Measurements from ENCODE around the gene UBE2J1.
"Not testable (repeated sequence)": the region's sequence is repeated elsewhere in the genome, so short reads cannot be mapped to it uniquely, and the experiment has no call there.

Gene UBE2J1

GRCh38 chr6:89295981-89296380, 56.5 kb downstream of the UBE2J1 start:
- DNase-seq (ENCODE audit: low read depth): no peak
- TF ChIP-seq, protein P1, sequence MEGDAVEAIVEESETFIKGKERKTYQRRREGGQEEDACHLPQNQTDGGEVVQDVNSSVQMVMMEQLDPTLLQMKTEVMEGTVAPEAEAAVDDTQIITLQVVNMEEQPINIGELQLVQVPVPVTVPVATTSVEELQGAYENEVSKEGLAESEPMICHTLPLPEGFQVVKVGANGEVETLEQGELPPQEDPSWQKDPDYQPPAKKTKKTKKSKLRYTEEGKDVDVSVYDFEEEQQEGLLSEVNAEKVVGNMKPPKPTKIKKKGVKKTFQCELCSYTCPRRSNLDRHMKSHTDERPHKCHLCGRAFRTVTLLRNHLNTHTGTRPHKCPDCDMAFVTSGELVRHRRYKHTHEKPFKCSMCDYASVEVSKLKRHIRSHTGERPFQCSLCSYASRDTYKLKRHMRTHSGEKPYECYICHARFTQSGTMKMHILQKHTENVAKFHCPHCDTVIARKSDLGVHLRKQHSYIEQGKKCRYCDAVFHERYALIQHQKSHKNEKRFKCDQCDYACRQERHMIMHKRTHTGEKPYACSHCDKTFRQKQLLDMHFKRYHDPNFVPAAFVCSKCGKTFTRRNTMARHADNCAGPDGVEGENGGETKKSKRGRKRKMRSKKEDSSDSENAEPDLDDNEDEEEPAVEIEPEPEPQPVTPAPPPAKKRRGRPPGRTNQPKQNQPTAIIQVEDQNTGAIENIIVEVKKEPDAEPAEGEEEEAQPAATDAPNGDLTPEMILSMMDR (IDR thresholded peaks at IDR 0.05; ENCODE audit: control insufficient read depth, insufficient read depth, low read depth, low read length, missing control alignments): no peak
- no peak overlapping the region for H3K4me3 ChIP-seq (ENCODE audit: control insufficient read depth, low read depth, low read length)

GRCh38 chr6:89295116-89295515, 57.4 kb downstream of the UBE2J1 start:
- not testable (repeated sequence) for DNase-seq (ENCODE audit: low read depth); H3K4me3 ChIP-seq (ENCODE audit: control insufficient read depth, low read depth, low read length)

GRCh38 chr6:89291256-89291819, 61.2 kb downstream of the UBE2J1 start:
- no peak overlapping the region for H3K4me3 ChIP-seq (ENCODE audit: control insufficient read depth, low read depth, low read length)
- DNase-seq (ENCODE audit: low read depth): no peak
- TF ChIP-seq, protein P1 (IDR thresholded peaks at IDR 0.05; ENCODE audit: control insufficient read depth, insufficient read depth, low read depth, low read length, missing control alignments): no peak

DNA sequence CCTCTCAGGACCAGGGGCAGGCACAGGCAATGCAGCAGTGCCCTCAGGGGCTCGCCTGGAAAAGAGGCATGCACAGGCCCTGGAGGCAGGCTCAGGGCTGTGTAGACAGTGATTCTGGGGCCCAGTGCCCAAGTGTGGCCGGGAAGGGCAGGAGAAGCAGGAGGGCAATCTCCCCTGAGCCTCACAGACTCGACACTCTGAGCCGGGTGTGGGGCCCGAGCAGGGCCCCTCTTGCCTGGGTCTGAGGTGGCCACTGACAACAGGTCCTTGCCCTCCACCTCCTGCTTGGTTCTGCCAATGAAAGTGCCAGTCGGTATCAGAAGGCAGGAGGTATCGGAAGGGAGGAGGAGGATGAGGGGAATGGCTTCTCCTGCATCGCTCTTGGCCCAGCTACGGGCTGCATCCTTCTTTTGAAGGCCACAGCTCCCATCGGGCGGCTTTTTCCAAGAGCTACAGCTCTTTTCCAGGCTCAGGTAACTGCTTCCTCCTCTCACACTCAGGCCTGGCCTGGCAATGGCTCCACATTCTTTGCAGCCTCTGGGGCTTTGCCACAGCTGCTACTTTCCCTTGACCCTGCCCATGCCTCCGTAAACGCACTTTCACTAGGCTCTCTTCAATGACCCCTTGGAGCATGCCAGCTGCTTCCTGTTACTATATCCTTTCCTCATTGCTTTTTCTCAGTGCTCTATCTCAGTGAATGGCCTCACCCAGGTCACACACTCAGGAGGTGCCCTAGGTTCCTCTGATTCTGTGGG, 61.9 kb downstream of the UBE2J1 start:
- no peak overlapping the region for H3K4me3 ChIP-seq (ENCODE audit: control insufficient read depth, low read depth, low read length)
- TF ChIP-seq, protein P1 (IDR thresholded peaks at IDR 0.05; ENCODE audit: control insufficient read depth, insufficient read depth, low read depth, low read length, missing control alignments): no peak
- no peak for DNase-seq (ENCODE audit: low read depth)

DNA sequence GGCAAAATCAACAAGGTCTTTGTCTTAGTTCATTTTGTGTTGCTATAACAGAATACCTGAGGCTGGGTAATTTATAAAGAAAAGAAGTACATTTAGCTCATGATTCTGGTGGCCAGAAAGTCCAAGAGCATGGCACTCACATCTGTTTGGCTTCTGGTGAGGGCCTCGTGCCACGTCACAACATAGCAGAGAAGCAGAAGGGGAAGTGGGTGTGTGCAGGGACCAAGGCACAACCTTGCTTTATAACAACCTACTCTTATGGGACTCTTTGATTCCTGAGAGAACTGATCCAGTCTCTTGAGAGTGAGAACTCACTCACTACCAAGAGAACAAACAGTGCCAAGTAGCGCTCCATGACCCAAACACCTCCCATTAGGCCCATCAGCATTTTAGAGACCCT, 62.8 kb downstream of the UBE2J1 start:
- DNase-seq (ENCODE audit: low read depth): no peak
- H3K4me3 ChIP-seq (ENCODE audit: control insufficient read depth, low read depth, low read length): no peak overlapping the region
- TF ChIP-seq, protein P1 (IDR thresholded peaks at IDR 0.05; ENCODE audit: control insufficient read depth, insufficient read depth, low read depth, low read length, missing control alignments): no peak

DNA sequence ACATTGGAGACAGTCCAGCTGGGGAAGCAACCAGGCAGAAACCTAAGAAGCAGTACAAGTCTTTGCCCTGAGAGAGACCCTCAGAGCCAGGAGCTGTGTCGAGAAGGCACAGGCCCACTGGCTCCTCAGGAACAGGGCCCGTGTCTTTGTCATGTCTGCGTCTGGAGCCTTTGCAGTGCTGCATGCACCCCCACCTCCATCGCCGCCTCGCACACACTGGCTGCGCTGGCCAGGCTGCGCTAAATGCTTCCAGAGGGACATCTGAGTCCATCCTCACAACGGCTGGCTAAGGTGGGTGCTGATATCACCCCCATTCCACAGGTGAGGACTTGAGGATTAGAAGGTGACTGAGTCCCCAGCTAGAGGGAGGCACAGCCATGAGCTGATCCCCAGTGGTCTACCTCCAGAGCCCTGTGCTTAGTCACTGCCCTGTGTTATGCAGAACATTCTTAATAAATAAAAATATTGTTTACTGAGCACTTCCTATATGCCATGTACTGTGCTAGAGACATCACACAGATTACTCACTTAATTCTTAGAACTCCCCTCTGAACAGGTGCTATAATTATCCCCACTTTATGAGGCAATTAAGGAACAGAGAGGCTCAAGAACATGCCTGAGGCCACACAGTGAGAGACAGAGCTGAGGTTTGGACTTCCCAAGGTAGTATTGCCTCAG, 65.0 kb downstream of the UBE2J1 start:
- no peak for DNase-seq (ENCODE audit: low read depth)
- TF ChIP-seq, protein P1 (IDR thresholded peaks at IDR 0.05; ENCODE audit: control insufficient read depth, insufficient read depth, low read depth, low read length, missing control alignments): no peak

GRCh38 chr6:89286516-89286915, 66.0 kb downstream of the UBE2J1 start:
- H3K4me3 ChIP-seq (ENCODE audit: control insufficient read depth, low read depth, low read length): no peak overlapping the region
- DNase-seq (ENCODE audit: low read depth): no peak
- TF ChIP-seq, protein P1 (IDR thresholded peaks at IDR 0.05; ENCODE audit: control insufficient read depth, insufficient read depth, low read depth, low read length, missing control alignments): no peak

More for the DNA sequence above, 65.0 kb downstream of the UBE2J1 start:
- H3K4me3 ChIP-seq (ENCODE audit: control insufficient read depth, low read depth, low read length): no peak overlapping the region
